Islet precursor cell (in vitro differentiated cells): Measurements from ENCODE around the gene KNG1.
"Not testable (repeated sequence)": the region's sequence is repeated elsewhere in the genome, so short reads cannot be mapped to it uniquely, and the experiment has no call there.

Experiments
- DNase-seq: peaks from one replicate; pipeline ENCODE4 v3.0.0-alpha.2; 2018

KNG1 gene

DNA sequence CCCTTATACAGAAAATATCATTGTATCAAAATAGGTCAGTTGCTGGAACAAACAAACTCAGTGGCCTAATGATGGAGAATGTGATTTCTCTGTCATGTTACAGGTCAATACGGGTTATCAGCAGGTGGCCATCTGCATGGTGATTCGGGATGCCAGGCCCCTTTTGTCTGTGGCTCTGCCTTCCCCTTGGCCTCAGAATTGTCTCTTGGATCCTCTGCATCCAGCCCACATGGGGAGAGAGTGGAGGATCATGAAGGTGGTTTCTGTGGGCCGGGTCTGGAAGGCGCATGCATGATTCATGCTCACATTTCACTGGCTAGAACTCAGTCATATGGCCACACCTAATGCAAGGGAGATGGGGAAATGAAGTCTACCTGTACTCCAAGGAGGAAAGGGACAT lies 6.5 kb upstream of the KNG1 start:
- DNase-seq: not testable (repeated sequence)

GRCh38 chr3:186713499-186713898 lies 3.7 kb upstream of the KNG1 start:
- peak; percentile 53 for DNase-seq

DNA sequence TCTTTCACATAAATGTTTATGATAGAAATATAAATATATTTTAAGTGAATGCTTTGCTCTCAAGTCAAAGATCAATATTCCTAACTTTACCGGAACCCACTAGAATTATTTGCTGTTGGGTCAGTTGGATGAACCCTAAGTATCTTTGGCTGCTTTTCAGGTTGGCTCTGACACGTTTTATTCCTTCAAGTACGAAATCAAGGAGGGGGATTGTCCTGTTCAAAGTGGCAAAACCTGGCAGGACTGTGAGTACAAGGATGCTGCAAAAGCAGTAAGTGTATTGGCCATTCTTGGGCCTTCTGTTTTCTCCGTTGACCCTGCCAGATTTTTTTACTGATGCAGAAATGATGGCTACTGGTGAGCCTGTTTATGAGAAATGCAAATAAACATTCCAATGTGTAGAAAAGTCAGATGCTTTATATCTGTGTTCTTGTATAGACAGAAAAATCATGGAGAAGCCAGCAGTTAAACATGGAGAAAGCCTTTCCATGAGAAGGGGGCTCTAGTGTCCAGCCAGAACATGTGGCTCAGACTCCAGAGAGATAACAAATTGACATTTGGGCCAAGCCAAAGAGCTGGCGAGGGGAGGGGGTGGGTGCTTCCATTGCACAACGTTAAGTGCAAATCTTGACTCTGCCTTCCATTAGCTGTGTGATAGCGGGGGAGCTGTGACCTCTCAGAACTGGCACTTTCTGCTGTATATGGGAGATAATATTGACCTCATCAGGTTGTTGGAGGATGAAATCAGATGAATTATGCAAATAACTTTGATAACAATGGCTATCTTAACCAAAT lies 3.0 kb downstream of the KNG1 start:
- no peak for DNase-seq

- no peak for DNase-seq
These were observed 5.3 kb downstream of the KNG1 start for GRCh38 chr3:186722457-186722856.

DNA sequence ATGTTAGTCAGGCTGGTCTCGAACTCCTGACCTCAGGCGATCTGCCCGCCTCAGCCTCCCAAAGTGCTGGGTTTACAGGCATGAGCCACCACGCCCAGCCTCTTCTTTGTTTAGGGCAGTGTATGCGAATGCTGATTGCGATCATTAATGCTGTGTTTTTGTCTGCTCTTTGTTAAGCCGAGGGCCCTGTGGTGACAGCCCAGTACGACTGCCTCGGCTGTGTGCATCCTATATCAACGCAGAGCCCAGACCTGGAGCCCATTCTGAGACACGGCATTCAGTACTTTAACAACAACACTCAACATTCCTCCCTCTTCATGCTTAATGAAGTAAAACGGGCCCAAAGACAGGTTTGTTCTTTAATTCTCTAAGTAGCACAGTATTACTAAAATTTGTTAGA lies 7.8 kb downstream of the KNG1 start:
- no peak for DNase-seq

DNA sequence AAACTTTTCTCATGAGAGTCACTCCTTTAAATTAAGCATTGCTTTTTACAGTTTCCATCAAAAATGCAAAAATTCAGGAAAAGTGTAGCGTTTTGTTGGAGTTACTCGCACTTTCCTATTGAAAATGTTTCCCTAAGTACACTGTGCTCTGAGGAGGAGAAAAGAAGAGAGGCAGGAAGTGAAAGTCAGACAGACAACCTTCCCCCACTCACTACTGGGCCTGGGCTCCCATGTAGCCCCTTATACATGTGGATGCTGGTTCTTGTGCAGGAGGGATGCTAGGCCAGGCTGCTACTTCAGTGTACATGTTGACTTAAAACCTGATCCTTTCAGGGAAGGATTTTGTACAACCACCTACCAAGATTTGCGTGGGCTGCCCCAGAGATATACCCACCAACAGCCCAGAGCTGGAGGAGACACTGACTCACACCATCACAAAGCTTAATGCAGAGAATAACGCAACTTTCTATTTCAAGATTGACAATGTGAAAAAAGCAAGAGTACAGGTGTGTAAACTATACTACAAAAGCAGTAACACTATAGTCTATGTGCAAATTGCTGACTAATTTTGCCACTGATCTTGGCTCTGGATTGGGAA lies 15.1 kb downstream of the KNG1 start:
- no peak for DNase-seq

GRCh38 chr3:186742618-186743380 lies 25.6 kb downstream of the KNG1 start:
- no peak for DNase-seq

DNA sequence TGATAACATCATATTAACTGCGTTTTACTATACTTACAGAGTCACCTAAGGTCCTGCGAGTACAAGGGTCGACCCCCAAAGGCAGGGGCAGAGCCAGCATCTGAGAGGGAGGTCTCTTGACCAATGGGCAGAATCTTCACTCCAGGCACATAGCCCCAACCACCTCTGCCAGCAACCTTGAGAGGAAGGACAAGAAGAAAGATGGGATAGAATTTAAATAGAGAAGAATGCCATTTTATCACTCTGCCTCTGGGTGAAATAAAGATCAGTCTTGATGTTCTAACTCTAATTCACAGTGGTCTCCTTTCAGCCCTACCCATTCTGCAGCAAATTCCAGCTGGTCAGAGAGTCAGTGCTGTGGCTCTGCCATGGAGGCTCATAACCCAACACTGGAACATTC lies 26.5 kb downstream of the KNG1 start:
- no peak for DNase-seq

- peak; percentile 84 for DNase-seq
These were observed 28.8 kb downstream of the KNG1 start for GRCh38 chr3:186746008-186746407.

DNA sequence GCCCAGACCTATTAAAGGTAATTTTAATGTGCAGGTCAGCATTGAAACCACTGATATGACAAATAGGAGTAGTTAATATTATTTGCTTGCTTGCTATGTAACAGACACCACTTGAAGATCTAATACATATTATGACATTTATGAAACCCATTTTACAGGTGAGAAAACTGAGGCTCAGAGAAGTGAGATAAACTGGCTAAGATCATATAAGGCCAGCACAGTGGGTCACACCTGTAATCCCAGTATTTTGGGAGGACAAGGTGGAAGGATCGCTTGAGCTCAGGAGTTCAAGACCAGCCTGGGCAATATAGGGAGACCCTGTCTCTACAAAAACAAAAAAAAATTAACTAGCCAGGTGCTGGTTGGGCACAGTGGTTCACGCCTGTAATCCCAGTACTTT lies 33.2 kb downstream of the KNG1 start:
- DNase-seq: no peak

- DNase-seq: no peak
These were observed 34.3 kb downstream of the KNG1 start for GRCh38 chr3:186751480-186751879.

DNA sequence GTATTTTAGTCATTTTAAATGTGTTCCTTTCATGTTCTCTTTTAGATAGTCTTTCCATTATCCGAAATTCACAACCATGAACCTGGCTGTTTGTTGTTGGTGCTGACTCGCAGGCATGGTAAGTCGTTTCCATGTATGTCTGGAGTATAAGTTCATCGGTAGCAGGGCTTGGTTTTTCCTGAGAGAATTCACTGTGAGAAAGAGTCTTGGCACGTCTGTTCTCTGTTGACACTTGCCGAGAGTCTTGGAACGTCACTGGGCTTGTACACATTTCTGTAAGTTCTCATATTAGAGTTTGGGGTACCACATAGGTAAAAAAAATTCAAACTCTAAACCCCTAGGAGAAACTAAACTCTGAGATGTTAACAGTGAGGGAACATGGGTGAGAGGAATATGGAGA lies 36.8 kb downstream of the KNG1 start:
- no peak for DNase-seq

DNA sequence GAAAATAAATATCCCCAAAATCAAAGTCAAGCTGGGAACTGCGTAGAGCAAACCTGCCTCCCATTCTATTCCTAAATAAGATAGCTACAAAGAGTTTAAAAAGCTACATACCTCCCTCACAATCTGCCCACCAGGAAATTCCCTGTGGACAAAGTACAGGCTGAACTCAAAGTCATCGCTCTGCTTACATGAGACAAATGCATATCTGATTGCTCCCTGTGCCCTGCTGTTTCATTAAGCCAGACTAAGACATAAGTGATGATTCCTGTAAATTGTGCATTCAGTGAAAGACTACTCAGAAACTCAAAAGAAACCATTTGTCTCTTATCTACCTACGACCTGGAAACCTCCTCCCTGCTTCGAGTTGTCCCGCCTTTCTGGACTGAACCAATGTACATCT lies 37.7 kb downstream of the KNG1 start:
- no peak for DNase-seq

GRCh38 chr3:186757214-186757613 lies 40.1 kb downstream of the KNG1 start:
- no peak for DNase-seq

DNA sequence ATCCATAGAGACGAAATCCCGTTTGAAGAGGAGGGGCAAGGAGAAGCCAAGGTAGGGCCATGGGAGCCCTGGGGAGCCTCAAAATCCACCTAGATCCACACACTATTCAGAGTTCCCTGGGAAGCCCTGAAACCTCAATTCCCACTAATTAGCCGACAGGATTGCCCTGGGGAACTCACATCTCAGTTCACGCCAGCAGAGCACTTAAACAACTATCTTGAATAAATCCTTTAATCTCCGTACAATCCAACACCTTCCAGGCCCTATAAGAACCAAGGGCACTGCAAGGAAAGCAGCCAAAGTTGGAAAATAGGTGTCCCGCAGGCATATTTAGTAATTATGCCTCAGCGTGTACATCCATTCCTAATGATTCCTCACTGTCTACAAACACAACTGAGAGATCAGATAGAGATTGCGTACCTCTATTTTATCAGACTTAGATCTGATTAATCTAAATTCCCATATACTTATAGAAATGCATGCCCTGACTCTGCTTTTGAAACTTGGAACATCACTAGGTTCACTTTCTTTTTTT lies 40.6 kb downstream of the KNG1 start:
- DNase-seq: no peak

DNA sequence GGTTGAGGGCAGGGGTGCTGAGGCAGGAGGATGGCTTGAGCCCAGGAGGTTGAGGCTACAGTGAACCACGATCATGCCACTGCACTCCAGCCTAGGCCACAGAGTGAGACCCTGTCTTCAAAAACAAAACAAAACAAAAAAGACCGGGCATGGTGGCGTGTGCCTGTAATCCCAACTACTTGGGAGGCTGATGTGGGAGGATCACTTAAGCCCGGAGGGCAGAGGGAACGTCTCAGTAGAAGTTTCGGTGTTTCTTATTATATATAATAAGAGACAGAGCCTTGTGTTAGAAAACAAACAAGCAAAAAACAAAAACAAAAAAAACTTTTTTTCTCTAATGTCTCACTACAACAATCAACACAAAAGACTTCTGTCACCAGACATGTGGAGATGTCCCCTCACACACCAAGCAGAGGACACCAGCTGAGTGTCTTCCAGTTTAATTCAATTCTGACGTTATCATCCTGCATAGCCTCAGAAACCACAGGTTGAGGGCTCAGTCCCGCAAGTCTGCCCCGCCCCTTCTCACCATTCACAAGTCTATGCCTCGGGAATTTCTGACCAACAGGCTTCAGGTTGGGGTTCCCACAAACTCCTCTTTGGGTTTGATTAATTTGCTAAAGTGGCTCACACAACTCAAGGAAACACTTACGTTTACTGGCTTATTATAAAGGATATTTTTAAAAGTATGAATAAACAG lies 42.2 kb downstream of the KNG1 start:
- no peak for DNase-seq

- DNase-seq: peak; percentile 63
These were observed 43.1 kb downstream of the KNG1 start for GRCh38 chr3:186760141-186760833.

DNA sequence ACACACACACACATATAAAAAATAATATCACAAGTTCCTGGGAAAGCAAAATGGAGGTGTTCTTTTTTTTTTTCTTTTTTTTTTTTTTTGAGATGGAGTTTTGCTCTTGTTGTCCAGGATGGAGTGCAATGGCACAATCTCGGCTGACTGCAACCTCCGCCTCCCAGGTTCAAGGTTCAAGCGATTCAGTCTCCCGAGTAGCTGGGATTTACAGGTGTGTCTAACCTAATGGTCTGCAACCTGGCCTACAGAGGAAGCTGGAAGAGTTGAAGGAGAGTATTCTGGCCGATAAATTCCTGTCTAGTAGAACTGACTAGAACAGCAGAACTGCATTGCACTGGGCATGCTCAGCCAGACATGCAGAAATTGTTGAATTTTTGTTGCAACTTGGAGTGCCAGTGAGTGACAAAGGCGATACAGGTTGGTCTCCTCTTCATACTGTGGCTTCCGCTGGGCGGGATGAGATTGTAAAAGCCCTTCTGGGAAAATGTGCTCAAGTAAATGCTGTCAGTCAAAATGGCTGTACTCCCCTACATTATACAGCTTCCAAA lies 43.8 kb downstream of the KNG1 start:
- no peak for DNase-seq

DNA sequence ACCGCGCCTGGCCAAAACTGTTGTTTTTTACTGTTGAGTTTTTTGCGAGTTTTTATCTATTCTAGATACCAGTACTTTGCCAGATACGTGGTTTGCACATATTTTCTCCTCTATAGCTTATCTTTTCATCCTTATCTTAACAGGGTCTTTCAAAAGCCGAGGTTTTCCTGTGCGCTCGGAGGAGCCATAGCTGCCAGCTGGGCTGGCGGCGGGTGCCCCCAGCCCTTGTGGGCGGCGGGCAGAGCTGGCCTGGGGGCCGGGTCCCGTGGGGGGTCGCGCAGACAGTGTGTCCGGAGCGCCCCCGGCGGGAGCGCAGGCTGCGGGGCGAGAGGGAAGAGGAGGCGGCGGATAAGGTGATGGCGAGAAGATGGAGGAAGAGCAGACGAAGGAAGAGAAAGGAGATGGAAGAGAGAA lies 55.1 kb downstream of the KNG1 start:
- DNase-seq: no peak

DNA sequence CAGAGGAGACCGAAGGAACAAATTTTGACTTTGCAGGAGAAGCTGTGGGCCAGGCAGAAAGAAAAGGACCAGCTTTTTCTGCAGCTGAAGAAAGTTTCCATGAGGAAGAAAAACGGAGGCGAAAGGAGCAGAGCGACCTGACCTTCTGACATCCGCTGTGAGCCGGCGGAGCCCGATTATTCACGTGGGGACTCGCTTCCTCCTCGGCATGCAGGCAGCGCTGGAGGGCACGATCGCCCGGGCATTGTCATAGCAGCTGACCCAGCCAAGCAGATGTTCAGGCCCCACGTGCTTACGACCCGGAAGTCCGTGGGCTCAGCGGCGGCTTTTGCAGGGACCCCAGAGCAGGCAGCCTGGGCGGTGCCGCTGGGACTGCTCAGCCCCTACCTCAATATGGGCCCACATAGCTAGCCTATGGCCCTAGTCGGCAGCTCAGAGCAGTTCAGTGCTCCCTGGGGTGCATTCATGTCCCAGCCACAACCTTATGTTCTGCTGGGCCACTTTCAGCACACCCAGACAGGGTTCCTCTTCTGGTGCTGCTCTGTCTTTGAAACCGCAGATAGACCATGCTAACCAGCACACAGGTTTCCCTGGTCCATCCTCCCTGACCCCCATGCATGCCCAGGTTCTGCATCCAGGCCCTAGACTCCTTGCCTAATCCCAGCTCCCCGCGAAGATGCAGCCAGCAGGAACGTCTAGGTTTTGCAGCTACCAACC lies 55.7 kb downstream of the KNG1 start:
- peak; percentile 76 for DNase-seq

DNA sequence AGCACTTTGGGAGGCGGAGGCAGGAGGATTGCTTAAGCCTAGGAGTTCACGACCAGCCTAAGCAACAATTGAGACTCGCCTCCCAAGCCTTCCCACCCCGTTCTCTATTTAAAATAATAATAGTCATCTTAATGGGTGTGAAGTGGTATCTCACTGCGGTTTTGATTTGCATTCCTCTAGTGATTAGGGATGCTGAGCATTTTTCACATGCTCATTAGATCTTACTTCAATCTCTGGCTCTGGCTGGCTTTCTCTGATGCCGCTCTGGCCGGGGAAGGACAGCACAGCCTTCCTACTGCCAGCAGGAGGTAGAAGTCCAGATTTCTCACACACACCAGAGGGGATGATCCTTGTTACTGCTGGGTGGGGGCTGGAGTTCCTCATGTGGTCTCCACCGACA lies 58.8 kb downstream of the KNG1 start:
- DNase-seq: peak; percentile 74
